HEK293 (cell line): ENCODE results near the gene ECT2L.

Experiments used
- BCL6B ChIP-seq: fragments of 450-650 bp; formaldehyde crosslinking; IDR thresholded peaks from 2 replicates; pipeline ENCODE4 v1.5.1; 2017; ENCODE audit warnings: missing biosample characterization, missing genetic modification characterization
- CTCF ChIP-seq: fragments of 450-650 bp; formaldehyde crosslinking; IDR thresholded peaks from 2 replicates; pipeline ENCODE4 v1.5.1; 2016; ENCODE audit warnings: missing biosample characterization, missing genetic modification characterization
- HOXA7 ChIP-seq: sonication (generic); formaldehyde crosslinking; IDR thresholded peaks from 2 replicates; pipeline ENCODE4 v1.8.1; 2022; ENCODE audit warnings: missing genetic modification reagents, borderline replicate concordance
- IKZF3 ChIP-seq: fragments of 450-650 bp; IDR thresholded peaks from 2 replicates; pipeline ENCODE4 v1.5.0; 2018; ENCODE audit warnings: missing biosample characterization, mild to moderate bottlenecking, missing genetic modification characterization, moderate library complexity
- KLF9 ChIP-seq: fragments of 450-650 bp; formaldehyde crosslinking; IDR thresholded peaks from 2 replicates; pipeline ENCODE4 v1.5.1; 2016; ENCODE audit warnings: missing biosample characterization, missing genetic modification characterization, low read depth
- MZF1 ChIP-seq: fragments of 450-650 bp; formaldehyde crosslinking; IDR thresholded peaks from 2 replicates; pipeline ENCODE4 v1.5.1; 2017; ENCODE audit warnings: missing biosample characterization, missing genetic modification characterization, borderline replicate concordance
- REST ChIP-seq: fragments of 450-650 bp; formaldehyde crosslinking; IDR thresholded peaks from 2 replicates; pipeline ENCODE4 v1.5.1; 2016; ENCODE audit warnings: missing biosample characterization, missing genetic modification characterization
- SP7 ChIP-seq: fragments of 450-650 bp; formaldehyde crosslinking; IDR thresholded peaks from 2 replicates; pipeline ENCODE4 v1.5.1; 2016; ENCODE audit warnings: missing biosample characterization, missing genetic modification characterization
- ZBTB6 ChIP-seq: fragments of 450-650 bp; formaldehyde crosslinking; IDR thresholded peaks from 2 replicates; pipeline ENCODE4 v1.5.1; 2017; ENCODE audit warnings: missing biosample characterization, missing genetic modification characterization
- ZEB2 ChIP-seq: fragments of 450-650 bp; formaldehyde crosslinking; IDR thresholded peaks from 2 replicates; pipeline ENCODE4 v1.5.1; 2016; ENCODE audit warnings: missing biosample characterization, missing genetic modification characterization
- ZNF138 ChIP-seq: fragments of 450-650 bp; formaldehyde crosslinking; IDR thresholded peaks from 2 replicates; pipeline ENCODE4 v1.5.1; 2016; ENCODE audit warnings: missing biosample characterization, missing genetic modification characterization, borderline replicate concordance
- ZNF146 ChIP-seq: fragments of 450-650 bp; formaldehyde crosslinking; IDR thresholded peaks from 2 replicates; pipeline ENCODE4 v1.5.1; 2016; ENCODE audit warnings: missing biosample characterization, missing genetic modification characterization
- ZNF16 ChIP-seq: fragments of 450-650 bp; formaldehyde crosslinking; IDR thresholded peaks from 2 replicates; pipeline ENCODE4 v1.5.1; 2016; ENCODE audit warnings: low read depth, missing biosample characterization, missing genetic modification characterization
- ZNF248 ChIP-seq: fragments of 450-650 bp; formaldehyde crosslinking; IDR thresholded peaks from 2 replicates; pipeline ENCODE4 v1.5.1; 2017; ENCODE audit warnings: missing biosample characterization, missing genetic modification characterization
- ZNF26 ChIP-seq: fragments of 450-650 bp; formaldehyde crosslinking; IDR thresholded peaks from 2 replicates; pipeline ENCODE4 v1.5.1; 2016; ENCODE audit warnings: missing biosample characterization, missing genetic modification characterization
- ZNF335 ChIP-seq: fragments of 450-650 bp; formaldehyde crosslinking; conservative IDR thresholded peaks from 2 replicates; pipeline ENCODE4 v1.5.1; 2016; ENCODE audit warnings: missing biosample characterization, missing genetic modification characterization
- ZNF398 ChIP-seq: fragments of 450-650 bp; formaldehyde crosslinking; IDR thresholded peaks from 2 replicates; pipeline ENCODE4 v1.5.1; 2017; ENCODE audit warnings: missing biosample characterization, missing genetic modification characterization
- ZNF404 ChIP-seq: fragments of 450-650 bp; formaldehyde crosslinking; IDR thresholded peaks from 2 replicates; pipeline ENCODE4 v1.5.1; 2017; ENCODE audit warnings: missing biosample characterization, missing genetic modification characterization
- ZNF416 ChIP-seq: fragments of 450-650 bp; formaldehyde crosslinking; IDR thresholded peaks from 2 replicates; pipeline ENCODE4 v1.5.1; 2016; ENCODE audit warnings: missing biosample characterization, missing genetic modification characterization
- ZNF423 ChIP-seq: fragments of 450-650 bp; formaldehyde crosslinking; IDR thresholded peaks from 2 replicates; pipeline ENCODE4 v1.5.1; 2016; ENCODE audit warnings: missing biosample characterization, missing genetic modification characterization
- ZNF449 ChIP-seq: fragments of 450-650 bp; formaldehyde crosslinking; IDR thresholded peaks from 2 replicates; pipeline ENCODE4 v1.5.1; 2017; ENCODE audit warnings: missing biosample characterization, mild to moderate bottlenecking, missing genetic modification characterization, moderate library complexity
- ZNF48 ChIP-seq: fragments of 450-650 bp; formaldehyde crosslinking; IDR thresholded peaks from 2 replicates; pipeline ENCODE4 v1.5.1; 2016; ENCODE audit warnings: missing biosample characterization, missing genetic modification characterization
- ZNF521 ChIP-seq: fragments of 450-650 bp; formaldehyde crosslinking; IDR thresholded peaks from 2 replicates; pipeline ENCODE4 v1.5.1; 2017; ENCODE audit warnings: missing biosample characterization, mild to moderate bottlenecking, missing genetic modification characterization
- ZNF529 ChIP-seq: fragments of 450-650 bp; formaldehyde crosslinking; IDR thresholded peaks from 2 replicates; pipeline ENCODE4 v1.5.1; 2017; ENCODE audit warnings: missing genetic modification characterization, missing biosample characterization; ENCODE audit not compliant: insufficient replicate concordance
- ZNF660 ChIP-seq: fragments of 450-650 bp; IDR thresholded peaks from 2 replicates; pipeline ENCODE4 v1.5.1; 2018; ENCODE audit warnings: missing biosample characterization, mild to moderate bottlenecking, missing genetic modification characterization
- ZNF664 ChIP-seq: fragments of 450-650 bp; formaldehyde crosslinking; IDR thresholded peaks from 2 replicates; pipeline ENCODE4 v1.5.1; 2016; ENCODE audit warnings: missing biosample characterization, missing genetic modification characterization
- ZNF677 ChIP-seq: fragments of 450-650 bp; IDR thresholded peaks from 2 replicates; pipeline ENCODE4 v1.5.0; 2018; ENCODE audit warnings: missing biosample characterization, mild to moderate bottlenecking, missing genetic modification characterization, moderate library complexity
- ZNF792 ChIP-seq: fragments of 450-650 bp; formaldehyde crosslinking; IDR thresholded peaks from 2 replicates; pipeline ENCODE4 v1.5.1; 2016; ENCODE audit warnings: missing biosample characterization, missing genetic modification characterization
- ZXDB ChIP-seq: fragments of 450-650 bp; formaldehyde crosslinking; IDR thresholded peaks from 2 replicates; pipeline ENCODE4 v1.5.1; 2016; ENCODE audit warnings: missing biosample characterization, missing genetic modification characterization

Gene ECT2L

GRCh38 chr6:138844192-138844591, 48.3 kb downstream of the ECT2L start (continued):
- TF ChIP-seq ZBTB6 (tag by site-specific recombination) (no peak), ZNF48 (no peak), ZNF404 (tag by site-specific recombination) (no peak), ZNF416 (tag by site-specific recombination) (no peak), ZNF521 (tag by site-specific recombination) (no peak), ZNF677 (tag by site-specific recombination) (no peak), ZNF529 (no peak), MZF1 (tag by site-specific recombination) (no peak), ZNF138 (tag by site-specific recombination) (no peak), IKZF3 (tag by site-specific recombination) (no peak), ZNF398 (tag by site-specific recombination) (no peak), ZNF660 (tag by site-specific recombination) (0 out of 2 replicates have a peak, but pooled peaks have one; percentile 70), ZNF449 (tag by site-specific recombination) (no peak), ZNF664 (tag by site-specific recombination) (no peak), CTCF (no peak), ZNF146 (tag by site-specific recombination) (no peak), ZNF792 (tag by site-specific recombination) (no peak), BCL6B (tag by site-specific recombination) (no peak), REST (tag by site-specific recombination) (no peak), KLF9 (tag by site-specific recombination) (peak; percentile 23; the same call in 1 of the 2 replicates), ZNF16 (tag by site-specific recombination) (no peak), HOXA7 (CRISPR knock-in tag) (no peak), ZXDB (tag by site-specific recombination) (no peak), ZNF423 (tag by site-specific recombination) (no peak), ZNF335 (0 out of 2 replicates have a peak, but pooled peaks have one; percentile 31), ZNF248 (tag by site-specific recombination) (no peak), SP7 (tag by site-specific recombination) (peak; percentile 36; the same call in 1 of the 2 replicates), ZNF26 (no peak), ZEB2 (tag by site-specific recombination) (peak; percentile 63; the same call in 1 of the 2 replicates)
